Skin epidermis (tissue), 12 donors: ENCODE measurements around the gene BUB1B.
A peak's percentile ranks its signal among the peaks of the same experiment; 100 is the strongest.
"Not testable (repeated sequence)": the region's sequence is repeated elsewhere in the genome, so short reads cannot be mapped to it uniquely, and the experiment has no call there.

Source experiments
- H3K27ac ChIP-seq, 21 experiments: fragments of 200-600 bp; sonication (generic) in 11 of 21; one replicate each; pipeline ENCODE4 v1.5.0; 2020; ENCODE audit warnings: mild to moderate bottlenecking in 3 of 21, inconsistent platforms in 2 of 21, moderate library complexity in 2 of 21
- H3K4me3 ChIP-seq, 7 experiments: fragments of 200-600 bp; sonication (generic) in 2 of 7; one replicate each; pipeline ENCODE4 v1.5.0; 2020; ENCODE audit warnings: inconsistent platforms in 2 of 7, mild to moderate bottlenecking in 2 of 7, moderate library complexity in 1 of 7

The BUB1B gene

DNA sequence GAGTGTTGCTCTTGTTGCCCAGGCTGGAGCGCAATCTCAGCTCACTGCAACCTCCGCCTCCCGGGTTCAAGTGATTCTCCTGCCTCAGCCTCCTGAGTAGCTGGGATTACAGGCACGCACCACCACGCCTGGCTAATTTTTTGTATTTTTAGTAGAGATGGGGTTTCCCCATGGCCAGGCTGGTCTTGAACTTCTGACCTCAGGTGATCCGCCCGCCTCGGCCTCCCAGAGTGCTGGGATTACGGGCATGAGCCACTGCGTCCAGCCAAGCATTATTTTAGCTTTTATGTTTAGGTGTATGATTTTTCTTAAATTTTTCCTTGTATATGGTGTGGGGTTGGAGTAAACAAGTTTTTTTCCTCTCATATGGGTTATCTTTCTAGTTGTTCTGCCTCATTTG lies 6.5 kb downstream of the BUB1B start:
- H3K4me3 ChIP-seq, H3K27ac ChIP-seq: not testable (repeated sequence)

DNA sequence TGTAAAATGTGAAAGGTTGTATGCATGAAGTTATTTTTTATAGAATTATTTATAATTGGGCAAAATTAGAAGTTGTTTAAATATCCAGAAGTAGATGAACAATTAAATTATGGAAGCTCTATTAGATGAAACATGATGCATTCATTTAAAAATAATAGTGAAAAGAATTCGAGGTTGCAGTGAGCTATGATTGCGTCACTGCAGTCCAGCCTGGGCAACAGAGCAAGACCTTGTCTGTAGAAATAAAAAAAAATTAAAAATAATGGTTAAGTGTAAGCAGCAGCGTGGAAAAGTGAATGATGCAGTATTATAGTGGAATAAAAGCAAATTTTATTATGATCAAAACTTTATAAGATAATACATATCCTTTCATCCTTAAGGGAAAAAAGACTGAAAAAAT lies 14.3 kb downstream of the BUB1B start:
- H3K4me3 ChIP-seq = no peak overlapping the region
- H3K27ac ChIP-seq = no peak overlapping the region

DNA sequence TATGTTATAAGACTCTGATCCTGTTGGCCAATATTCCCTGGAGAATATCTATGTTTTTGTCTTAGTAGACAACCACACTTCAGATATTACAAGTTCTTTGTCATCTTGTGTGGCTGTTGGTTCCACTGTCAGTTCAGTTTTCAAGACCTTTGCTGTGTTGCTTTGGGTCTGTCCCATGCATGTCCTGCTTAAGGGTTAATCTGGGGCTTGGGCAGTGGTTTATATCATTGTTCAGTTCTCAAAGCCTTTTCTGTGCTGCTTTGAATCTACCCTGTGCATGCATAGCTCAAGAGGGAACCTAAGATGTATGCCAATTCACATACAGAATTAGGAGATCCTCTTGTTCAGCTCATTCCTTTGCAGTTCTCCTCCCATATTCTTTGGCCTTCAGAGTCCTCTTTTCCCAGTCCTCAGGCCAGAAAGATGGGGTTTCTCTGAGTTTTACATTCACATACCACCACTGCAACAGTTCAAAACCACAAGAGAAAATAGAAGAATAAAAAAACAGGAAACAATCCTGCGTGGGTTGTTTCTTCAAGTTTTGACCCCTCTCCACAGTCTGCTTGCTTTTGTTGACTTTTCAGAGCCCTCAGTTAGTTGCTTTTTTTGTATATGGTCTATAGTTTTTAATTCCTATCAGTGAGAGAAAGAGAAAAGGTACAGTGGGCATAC lies 21.6 kb downstream of the BUB1B start:
- peak overlapping the region in 4 of 21 experiments; percentile 27 to 59 (median 52) for H3K27ac ChIP-seq
- no peak overlapping the region for H3K4me3 ChIP-seq

DNA sequence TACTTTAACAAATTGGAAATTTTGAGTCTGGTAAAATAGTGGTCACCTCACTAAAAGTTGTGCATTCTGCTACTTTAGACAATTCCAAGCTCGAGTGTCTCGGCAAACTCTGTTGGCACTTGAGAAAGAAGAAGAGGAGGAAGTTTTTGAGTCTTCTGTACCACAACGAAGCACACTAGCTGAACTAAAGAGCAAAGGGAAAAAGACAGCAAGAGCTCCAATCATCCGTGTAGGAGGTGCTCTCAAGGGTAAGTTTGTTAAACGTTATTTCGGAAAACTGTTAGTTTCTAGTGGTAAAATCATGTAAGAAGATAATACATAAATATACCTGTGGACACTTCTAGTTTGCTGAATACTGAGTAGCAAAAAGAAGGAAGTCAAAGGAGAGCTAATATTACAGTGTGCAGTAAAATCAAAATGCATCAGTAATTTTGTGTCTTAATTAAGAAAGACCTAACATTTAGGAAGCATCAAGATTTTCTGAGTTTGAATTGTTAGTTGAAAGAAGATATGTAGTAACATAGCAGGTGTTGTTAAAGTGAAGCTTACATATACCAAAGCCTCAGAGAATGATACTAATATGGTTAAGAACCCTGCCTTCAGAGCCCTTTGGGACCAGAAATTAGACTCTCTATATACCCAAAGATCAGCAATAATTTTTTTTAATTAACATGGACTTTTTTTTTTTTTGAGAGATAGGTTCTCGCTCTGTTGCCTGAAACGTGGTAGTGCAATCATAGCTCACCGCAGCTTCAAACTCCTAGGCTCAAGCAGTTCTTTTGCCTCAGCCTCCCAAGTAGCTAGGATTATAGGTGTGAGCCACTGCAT lies 23.0 kb downstream of the BUB1B start:
- peak overlapping the region in 3 of 21 experiments; percentile 9 to 59 (median 46) for H3K27ac ChIP-seq
- no peak overlapping the region for H3K4me3 ChIP-seq

DNA sequence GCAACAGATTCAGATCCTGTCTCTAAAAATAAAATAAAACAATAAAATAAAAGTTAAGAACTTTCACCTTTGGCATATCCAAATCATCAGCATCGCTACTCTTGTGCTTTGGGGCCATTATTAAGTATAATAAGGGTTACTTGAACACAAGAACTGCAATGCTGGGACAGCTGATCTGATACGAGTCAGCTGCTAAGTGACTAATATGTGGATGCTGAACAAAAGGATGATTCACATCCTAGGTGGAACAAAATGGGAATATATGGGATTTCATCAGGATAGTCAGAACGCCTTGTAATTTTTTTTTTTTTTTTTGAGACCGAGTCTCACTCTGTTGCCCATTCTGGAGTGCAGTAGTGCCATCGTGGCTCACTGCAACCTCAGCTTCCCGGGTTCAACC lies 29.7 kb downstream of the BUB1B start:
- H3K27ac ChIP-seq = no peak overlapping the region
- no peak overlapping the region for H3K4me3 ChIP-seq

DNA sequence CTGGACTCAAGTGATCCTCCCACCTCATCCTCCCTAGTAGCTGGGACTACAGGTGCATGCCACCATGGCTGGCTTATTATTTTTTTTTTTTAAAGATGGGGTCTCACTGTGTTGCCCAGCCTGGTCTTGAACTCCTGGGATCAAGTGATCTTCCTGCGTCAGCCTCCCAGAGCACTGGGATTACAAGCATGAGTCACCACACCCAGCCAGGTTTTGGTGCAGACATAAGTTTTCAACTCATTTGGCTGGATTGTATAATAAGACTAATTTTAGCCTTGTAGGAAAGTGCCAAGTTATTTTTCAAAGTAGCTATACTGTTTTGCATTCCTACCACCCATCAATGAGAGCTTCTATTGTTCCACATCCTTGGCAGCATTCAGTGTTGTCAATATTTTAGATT lies 32.1 kb downstream of the BUB1B start:
- Histone ChIP-seq H3K27ac (no peak overlapping the region), H3K4me3 (no peak overlapping the region)

DNA sequence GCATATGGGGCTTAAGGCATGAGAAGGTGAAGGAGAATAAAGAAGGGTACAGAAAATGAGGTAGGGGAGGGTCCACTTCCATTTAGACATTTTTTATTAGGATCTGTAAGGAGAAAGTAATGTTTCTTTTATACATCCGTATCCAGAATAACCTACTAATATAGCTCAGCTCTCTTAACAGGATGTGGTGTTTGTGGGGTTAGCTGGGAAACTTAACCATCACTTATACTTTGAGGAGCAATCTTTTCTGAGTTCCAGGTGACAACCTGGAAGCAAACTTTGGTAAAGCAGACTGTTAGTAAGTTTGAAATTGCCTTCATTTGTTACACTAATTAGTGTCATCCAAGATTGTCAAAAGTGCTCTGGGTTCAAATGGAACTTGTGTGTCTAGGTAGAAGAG lies 36.6 kb downstream of the BUB1B start:
- no peak overlapping the region for H3K27ac ChIP-seq
- no peak overlapping the region for H3K4me3 ChIP-seq

DNA sequence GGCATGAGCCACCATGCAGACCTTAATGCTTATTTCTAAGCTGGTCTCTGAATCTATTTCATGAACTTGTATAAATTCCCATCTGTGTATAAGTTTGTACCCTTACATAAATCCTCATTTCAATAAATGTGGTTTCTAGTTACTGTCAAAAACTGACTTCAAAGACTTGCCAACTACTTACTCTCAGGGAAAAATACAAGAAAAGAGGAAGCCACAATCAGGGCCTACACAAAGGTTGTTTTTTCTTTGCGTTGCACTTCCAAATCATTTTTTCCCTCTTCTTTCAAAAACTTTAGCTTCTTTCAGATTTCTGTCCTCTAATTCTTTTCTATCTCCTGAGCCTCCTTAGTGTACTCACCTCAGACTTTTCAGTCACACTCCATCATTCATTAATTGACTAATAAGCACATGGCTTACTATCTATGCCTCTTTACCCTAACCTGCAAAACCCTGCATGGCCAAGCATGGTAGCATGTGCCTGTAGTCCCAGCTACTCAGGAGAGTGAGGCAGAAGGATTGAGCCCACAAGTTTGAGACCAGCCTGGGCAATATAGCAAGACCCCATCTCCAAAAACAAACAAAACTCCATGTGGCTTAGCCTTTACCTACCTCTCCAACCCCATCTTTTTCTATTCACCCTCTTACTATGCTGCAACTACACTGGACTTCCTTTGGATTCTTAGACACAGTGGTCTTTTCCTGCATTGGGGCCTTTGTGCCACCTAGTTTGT lies 37.7 kb downstream of the BUB1B start:
- H3K4me3 ChIP-seq = no peak overlapping the region
- H3K27ac ChIP-seq = no peak overlapping the region

DNA sequence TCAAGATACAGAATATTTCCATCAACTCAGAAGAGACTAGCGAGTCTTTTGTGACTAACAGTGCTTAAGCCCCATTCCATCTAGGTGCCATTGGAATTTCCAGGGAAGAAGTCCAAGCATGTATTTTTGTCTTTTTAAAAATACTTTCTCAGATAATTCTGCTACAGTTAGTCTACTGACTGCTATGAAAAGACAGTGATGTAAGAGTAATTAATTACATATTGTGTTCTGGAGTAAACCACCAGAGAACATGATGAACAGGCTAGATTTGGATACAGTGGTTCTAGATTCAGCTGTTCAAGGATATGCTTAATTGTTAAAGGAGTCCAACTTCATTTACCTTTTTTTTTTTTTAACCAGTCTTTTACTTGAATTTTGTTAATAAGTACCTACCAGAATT lies 43.2 kb downstream of the BUB1B start:
- H3K27ac ChIP-seq = no peak overlapping the region
- no peak overlapping the region for H3K4me3 ChIP-seq

DNA sequence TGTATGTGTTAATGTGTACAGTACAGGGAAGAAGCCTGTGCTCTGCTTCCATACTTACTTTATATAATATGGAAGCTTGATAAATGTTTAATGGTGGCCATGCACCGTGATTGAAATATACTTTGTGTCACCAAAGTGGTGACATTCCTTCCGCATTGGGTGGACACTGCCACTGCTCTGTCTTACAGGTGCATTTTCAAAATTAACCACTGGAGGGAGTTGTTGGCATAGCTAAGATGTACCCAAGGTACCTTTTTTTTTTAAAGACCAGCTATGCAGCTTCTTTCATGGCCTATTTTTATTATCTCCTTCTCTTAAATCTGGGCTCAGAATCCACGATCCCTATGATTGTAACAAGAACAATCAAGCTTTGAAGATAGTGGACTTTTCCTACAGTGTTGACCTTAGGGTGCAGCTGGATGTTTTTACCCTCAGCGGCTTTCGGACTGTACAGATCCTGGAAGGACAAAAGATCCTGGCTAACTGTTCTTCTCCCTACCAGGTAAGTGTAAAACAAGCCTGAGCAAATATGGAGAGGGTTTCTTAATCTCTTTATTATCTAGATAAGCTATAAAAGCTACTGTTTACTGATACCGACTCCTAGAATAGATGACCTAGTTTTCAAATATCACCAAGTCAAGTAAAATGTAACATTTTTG lies 56.4 kb downstream of the BUB1B start:
- no peak overlapping the region for H3K4me3 ChIP-seq
- H3K27ac ChIP-seq = no peak overlapping the region

DNA sequence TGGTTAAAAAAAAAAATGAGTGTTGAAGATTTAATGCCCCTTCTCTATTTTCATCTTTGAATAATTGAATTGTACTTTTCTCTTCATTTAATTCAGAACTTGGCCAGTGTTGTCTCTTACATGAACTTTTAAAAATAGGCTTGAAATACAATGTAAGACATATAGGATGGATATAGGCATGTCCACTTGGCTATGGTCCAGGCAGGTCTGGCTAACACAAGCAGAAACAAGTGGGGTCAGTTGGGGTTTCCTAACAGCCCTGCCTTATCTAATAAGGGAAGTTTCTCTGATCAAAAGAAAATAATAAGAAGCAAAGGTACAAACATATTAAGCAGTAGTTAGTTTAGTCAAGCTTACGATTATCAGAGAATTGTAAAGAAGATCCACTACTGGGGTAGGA lies 58.9 kb downstream of the BUB1B start:
- Histone ChIP-seq H3K4me3 (no peak overlapping the region), H3K27ac (no peak overlapping the region)

DNA sequence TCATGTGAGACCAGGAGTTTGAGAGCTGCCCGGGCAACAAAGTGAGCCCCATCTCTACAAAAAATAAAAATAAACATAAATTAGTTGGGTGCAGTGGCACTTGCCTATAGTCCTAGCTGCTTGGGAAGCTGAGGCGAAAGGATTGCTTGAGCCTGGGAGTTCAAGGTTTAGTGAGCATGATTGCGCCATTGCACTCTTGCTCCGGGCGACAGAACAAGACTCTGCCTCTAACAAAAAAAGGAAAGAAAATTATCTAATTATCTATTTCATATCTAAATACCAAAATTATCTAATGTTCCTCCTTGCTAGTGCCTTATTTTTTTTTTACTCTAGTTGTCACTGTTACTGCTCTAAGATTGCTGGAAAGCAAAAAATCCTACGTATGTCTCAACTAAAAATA lies 61.3 kb downstream of the BUB1B start:
- H3K4me3 ChIP-seq = no peak overlapping the region
- no peak overlapping the region for H3K27ac ChIP-seq

DNA sequence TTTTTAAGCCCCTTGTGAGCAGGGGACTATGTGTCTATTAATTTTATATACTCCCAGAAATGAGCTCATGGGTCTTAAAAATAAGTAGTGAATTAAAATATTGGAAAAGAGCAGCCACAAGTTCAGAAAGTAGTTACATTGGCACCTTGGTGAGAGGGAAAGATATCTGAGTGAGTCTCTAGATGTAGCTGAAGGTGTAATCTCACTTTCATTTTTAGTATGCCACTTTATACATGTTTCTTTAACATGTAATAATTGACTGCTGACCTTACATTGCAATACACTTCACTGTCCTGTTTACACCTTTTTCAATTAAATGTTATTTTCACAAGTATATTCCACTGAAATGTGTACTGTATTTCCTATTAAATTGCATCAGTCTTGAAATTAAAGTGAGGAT lies 65.9 kb downstream of the BUB1B start:
- Histone ChIP-seq H3K27ac (no peak overlapping the region), H3K4me3 (no peak overlapping the region)

DNA sequence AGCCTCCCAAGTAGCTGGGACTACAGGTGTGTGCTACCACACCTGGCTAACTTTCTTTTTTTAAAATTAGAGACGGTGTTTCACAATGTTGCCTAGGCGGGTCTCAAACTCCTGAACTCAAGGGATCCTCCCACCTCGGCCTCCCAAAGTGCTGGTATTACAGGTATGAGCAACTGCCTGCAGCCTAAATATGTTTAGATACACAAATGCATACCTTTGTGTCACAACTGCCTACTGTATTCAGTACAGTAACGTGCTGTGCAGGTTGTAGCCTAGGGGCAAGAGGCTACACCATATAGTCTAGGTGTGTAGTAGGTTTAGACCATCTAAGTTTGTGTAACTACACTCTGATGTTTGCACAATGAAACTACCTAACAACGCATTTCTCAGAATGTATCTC lies 68.4 kb downstream of the BUB1B start:
- no peak overlapping the region for H3K27ac ChIP-seq
- no peak overlapping the region for H3K4me3 ChIP-seq

DNA sequence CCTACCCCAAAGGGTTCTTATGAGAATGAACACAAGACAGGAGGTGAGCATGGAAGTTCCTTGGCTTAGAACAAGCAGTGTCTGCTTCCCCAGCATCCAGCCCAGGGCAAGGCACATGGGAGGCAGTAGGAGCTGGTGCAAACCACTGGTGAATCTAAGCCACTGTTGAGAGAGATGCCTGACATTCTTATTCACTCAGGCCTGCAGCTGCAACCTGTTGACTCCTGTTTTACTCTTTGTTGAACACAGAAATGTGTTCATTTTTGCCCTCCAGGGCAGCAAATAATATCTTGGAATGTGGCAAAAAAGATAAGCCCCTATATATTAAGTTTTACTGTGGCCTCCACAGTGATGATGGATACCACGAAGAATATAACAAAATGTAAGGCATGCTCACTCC lies 69.1 kb downstream of the BUB1B start:
- H3K4me3 ChIP-seq = no peak overlapping the region

DNA sequence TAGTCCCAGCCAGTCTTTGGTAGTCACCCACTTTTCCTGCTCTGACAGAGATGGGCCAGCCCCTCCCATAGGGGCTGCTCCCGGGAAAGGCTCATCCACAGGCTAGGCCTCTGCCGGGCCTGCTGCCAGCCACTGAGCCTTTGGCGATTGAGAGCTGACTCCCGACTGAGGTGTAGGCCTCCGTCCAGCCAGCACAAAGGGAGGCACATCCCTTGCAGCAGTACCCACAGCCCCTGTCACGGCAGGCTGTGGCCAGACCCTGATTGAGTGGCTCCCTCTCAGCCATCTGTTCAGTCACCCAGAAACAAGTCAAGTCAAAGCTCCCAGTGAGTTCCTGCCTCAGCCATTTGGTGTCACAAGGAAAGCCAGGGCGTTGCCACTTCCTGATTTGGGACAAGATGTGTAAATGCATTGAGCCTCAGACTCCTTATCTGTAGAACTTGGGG lies 71.8 kb downstream of the BUB1B start:
- no peak overlapping the region for H3K4me3 ChIP-seq
- peak overlapping the region in 17 of 21 experiments; percentile 10 to 87 (median 52) for H3K27ac ChIP-seq

More for the DNA sequence above, 69.1 kb downstream of the BUB1B start:
- H3K27ac ChIP-seq = no peak overlapping the region

DNA sequence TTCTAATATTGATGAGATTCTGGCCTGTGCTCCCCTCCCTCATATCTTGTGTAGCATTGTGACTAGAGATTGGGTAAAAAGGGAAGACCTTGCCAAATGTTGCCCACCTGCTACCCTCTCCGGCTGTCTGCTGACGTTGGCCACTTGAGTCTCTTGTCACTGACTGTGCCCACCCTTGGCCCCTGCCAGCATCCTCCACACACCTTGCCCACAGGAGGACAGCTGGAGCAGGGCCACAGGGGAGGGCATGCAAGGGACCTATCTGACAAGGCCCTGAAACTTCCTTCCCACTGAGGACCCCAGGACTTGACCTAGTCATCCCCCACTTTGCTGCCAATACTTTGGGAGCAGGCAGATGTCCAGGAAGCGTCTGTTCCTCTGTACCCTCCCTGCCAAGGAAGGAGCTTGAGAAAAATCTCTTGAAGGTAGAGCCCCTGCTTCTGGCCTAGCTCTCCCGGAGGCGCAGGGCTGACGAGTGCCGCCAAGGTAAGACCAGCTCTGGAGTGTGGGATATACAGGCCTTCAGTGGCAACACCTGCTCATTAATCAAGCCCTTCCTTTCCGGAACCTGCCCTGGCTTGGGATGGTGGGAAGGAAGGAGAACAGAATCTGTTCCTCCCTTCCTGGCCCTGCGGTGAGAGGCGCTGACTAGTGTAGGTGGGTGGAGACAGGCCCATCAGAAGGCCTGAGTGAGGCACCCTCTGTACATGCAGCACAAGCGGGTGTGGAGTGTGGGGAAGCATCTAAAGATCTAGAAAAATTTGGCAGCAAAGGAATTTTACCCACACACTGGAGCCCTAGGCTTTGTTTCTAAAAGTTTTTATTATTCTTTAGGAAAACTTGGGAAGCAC lies 73.1 kb downstream of the BUB1B start:
- Histone ChIP-seq H3K4me3 (no peak overlapping the region), H3K27ac (peak overlapping the region in 20 of 21 experiments; percentile 10 to 87 (median 64))

DNA sequence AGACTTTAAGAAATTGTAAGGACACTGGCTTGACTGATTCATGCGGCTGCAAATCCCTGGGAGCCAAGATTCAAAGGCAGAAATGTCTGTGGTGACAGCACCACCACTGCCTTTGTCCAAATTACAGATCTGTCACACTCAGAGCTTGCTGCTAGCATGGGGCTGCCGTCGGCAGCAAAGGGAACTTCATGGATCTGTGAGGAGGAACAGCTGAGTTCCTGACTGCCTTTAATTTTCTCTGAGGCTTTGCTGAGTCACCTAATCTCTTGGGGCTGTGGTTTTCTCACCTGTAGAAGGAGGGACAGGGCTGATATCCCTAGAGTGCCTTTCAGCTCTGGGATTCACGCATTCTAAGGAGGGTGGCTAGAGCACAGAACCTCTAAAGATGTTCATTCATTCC lies 73.9 kb downstream of the BUB1B start:
- Histone ChIP-seq H3K27ac (peak overlapping the region in 16 of 21 experiments; percentile 9 to 83 (median 57)), H3K4me3 (no peak overlapping the region)

DNA sequence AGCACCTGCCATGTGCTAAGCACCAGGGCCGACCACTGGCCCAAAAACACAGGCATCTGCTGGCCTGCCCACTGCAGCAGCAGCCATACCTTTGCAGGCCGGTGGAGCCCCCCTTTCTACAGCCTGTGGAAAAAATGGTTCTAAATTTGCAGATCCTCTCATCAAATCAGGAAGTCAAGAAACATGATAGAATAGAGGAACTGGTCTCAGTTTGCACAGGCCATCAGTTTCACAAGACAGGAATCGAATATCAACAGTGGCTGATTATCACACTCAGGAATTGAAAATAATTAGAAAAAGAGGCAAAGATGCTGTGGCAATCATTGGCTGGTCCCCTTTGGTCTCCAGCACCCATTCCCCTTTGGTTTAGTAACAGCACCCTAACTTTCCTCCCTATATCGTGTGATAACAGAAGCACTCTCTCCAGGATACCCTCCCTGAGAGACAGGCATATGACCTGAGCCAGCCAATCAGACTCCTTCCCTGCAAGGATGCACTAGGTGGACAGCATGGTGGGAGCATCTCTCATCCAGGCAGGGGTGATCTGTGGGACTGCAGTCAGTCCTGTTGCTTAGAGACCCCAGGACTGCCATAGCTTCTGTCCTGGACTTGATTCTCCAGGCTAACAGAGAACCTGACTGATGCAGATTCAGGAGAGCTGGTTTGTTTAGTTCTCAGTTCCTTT lies 74.5 kb downstream of the BUB1B start:
- Histone ChIP-seq H3K4me3 (no peak overlapping the region), H3K27ac (peak overlapping the region in 16 of 21 experiments; percentile 9 to 83 (median 57))
